ENCODE data around the gene FYB1.

FYB1 gene

GRCh38 chr5:39215857-39216256 is 3.5 kb downstream of the FYB1 start:
- TF ChIP-seq CTCF (IDR thresholded peaks at IDR 0.05; ENCODE audit: low read depth, low read length, missing control alignments), result no peak
- no peak for DNase-seq (ENCODE audit: low read depth)

GRCh38 chr5:39214912-39215709 is 4.3 kb downstream of the FYB1 start:
- H3K4me3 ChIP-seq (ENCODE audit: low read depth, low read length), result no peak overlapping the region
- TF ChIP-seq CTCF (IDR thresholded peaks at IDR 0.05; ENCODE audit: low read depth, low read length, missing control alignments), result no peak
- DNase-seq (ENCODE audit: low read depth), result no peak

More at GRCh38 chr5:39215857-39216256, 3.5 kb downstream of the FYB1 start:
- no peak overlapping the region for H3K4me3 ChIP-seq (ENCODE audit: low read depth, low read length)

- DNase-seq (ENCODE audit: low read depth), result no peak
- H3K4me3 ChIP-seq (ENCODE audit: low read depth, low read length), result no peak overlapping the region
- no peak for TF ChIP-seq CTCF (IDR thresholded peaks at IDR 0.05; ENCODE audit: low read depth, low read length, missing control alignments)
Observed at GRCh38 chr5:39213447-39214207, 5.7 kb downstream of the FYB1 start.

GRCh38 chr5:39211773-39212172 is 7.6 kb downstream of the FYB1 start:
- no peak for DNase-seq (ENCODE audit: low read depth)
- no peak overlapping the region for H3K4me3 ChIP-seq (ENCODE audit: low read depth, low read length)
- TF ChIP-seq CTCF (IDR thresholded peaks at IDR 0.05; ENCODE audit: low read depth, low read length, missing control alignments), result no peak

GRCh38 chr5:39209924-39210323 is 9.4 kb downstream of the FYB1 start:
- no peak for DNase-seq (ENCODE audit: low read depth)
- TF ChIP-seq CTCF (IDR thresholded peaks at IDR 0.05; ENCODE audit: low read depth, low read length, missing control alignments), result no peak
- H3K4me3 ChIP-seq (ENCODE audit: low read depth, low read length), result no peak overlapping the region

GRCh38 chr5:39208471-39208870 is 10.9 kb downstream of the FYB1 start:
- TF ChIP-seq CTCF (IDR thresholded peaks at IDR 0.05; ENCODE audit: low read depth, low read length, missing control alignments), result no peak
- no peak overlapping the region for H3K4me3 ChIP-seq (ENCODE audit: low read depth, low read length)
- DNase-seq (ENCODE audit: low read depth), result no peak

Data from GM12864 (cell line).